GM21786 (cell line): ENCODE results near the gene PCBP4.

Experiments
- ATAC-seq: cut with Tn5 transposase; IDR thresholded peaks from one replicate; pipeline ENCODE4 v1.9.1; 2021; ENCODE audit not compliant: unreplicated experiment

The PCBP4 gene

DNA sequence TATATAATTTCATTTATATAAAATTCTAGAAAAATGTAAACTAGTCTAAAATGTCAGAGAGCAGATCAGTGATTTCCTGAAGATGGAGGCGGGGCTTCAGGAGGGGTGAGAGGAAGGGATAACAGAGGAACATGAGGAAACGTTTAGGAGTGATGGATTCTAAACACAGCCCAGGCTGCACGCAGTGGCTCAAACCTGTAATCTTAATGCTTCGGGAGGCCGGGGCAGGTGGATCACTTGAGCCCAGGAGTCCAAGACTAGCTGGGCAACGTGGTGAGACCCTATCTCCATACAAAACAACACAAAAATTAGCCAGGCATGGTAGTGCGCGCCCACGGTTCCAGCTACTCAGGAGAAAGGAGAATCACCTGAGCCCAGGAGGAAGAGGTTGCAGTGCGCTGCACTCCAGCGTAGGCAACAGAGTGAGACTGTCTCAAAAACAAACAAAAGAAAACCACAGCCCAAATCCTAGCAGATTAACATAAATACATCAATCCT lies 46.1 kb downstream of the PCBP4 start:
- no peak for ATAC-seq

DNA sequence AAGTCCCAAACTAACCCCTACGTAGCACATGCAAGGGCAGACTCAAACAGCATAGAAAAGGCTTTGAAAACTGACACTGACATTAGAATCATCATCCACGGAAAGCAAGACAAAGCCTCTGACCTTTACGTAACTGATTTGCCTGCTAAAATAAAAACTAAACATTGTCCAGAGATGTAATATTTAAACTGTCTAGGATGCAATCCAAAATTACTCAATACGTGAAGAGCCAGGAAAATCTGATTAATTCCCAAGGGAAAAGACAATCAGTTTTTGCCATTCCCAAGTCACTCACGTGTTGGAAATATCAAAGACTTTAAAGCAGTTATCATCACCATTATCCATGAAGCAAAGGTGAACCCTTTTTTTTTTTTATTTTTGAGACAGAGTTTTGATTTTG lies 50.8 kb downstream of the PCBP4 start:
- no peak for ATAC-seq

DNA sequence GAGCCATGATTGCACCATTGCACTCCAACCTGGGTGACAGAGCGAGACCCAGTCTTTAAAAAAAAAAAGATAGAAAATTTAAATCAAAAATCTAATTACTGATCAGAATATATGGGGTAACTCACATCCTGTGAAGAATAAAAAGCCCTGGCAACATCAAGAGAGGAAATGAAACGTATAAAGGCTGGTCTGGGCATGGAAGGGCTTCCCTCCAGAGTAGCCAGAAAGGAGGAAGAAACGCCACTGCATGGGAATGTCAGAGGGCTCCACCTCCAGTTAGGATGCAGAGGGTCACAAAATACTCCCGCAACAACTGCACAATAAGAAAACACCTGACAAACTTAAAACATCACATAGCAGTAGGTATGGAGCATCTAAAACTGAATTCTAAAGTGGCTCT lies 59.2 kb downstream of the PCBP4 start:
- ATAC-seq: no peak
